Measurements from ENCODE around the gene IL17REL. TPM values are rescaled to one million over a fixed set of nuclear protein-coding genes. Genes with fewer than 3 reads are reported as not detected.

The IL17REL gene
- total RNA-seq, 1 donor from 2014 or later = not detected

DNA sequence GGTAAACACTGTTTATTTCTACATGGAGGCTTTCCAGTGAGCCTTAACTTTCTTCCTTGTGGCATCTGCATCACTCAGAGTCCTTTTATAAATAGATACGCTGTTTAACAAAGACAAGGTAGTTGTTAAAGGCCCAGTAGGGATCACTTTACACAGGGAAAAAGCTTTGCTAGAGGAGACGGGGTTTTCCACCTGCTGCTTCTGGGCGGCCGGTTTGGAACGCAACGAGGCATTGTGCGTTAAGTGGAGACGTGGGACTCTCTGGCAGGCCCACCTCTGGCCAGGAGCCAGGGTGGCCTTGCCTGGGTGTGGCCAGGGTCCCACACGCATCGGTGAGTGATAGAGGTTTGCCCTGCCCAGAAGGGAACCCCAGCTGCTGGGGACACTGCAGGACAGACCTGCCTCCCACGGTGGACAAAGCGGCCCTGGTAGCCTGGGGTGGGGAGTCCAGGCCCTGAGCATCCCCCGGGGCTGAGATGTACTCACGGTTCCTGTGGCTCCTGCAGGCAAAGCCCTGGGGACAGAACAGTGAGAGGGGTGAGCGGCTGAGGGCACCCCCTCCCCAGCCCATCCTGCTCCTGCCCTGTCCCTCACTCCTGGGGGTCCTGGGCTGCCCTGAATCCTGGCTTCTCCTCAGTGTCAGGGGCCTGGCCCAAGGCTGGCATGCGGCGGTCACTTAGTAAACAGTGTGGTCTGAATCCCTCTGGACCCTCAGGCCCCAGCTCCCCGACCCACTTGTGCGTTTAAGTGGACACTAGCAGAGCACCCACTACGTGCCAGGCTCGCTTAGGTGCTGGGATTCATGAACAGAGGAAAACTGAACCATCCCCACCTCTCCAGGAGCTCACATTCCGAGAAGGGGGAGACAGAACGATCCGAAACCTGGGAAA lies 4.2 kb downstream of the IL17REL start:
- DNase-seq (ENCODE audit: low read depth) = no peak

DNA sequence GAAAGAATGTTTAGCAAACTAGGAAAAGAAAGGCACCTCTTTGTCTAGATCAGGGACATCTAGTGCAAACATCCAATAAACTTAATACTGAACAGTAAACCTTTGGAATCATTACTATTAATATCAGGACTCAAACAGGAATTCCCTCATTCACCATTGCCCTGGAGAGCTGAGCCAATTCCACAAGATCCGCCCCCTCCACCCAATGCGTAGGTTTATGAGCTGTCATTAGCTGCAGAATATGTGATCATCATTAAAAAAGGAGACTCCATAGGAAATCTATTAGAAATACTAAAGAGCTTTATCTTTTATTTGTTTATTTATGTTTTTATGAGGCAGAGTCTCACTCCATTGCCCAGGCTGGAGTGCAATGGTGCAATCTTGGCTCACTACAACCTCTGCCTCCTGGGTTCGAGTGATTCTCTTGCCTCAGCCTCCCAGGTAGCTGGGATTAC lies 5.5 kb downstream of the IL17REL start:
- no peak overlapping the region for H3K4me3 ChIP-seq (ENCODE audit: low read depth, low read length)
- TF ChIP-seq, protein P1, sequence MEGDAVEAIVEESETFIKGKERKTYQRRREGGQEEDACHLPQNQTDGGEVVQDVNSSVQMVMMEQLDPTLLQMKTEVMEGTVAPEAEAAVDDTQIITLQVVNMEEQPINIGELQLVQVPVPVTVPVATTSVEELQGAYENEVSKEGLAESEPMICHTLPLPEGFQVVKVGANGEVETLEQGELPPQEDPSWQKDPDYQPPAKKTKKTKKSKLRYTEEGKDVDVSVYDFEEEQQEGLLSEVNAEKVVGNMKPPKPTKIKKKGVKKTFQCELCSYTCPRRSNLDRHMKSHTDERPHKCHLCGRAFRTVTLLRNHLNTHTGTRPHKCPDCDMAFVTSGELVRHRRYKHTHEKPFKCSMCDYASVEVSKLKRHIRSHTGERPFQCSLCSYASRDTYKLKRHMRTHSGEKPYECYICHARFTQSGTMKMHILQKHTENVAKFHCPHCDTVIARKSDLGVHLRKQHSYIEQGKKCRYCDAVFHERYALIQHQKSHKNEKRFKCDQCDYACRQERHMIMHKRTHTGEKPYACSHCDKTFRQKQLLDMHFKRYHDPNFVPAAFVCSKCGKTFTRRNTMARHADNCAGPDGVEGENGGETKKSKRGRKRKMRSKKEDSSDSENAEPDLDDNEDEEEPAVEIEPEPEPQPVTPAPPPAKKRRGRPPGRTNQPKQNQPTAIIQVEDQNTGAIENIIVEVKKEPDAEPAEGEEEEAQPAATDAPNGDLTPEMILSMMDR (conservative IDR thresholded peaks at IDR 0.05; ENCODE audit: low read depth, low read length) = no peak
- no peak for DNase-seq (ENCODE audit: low read depth)

More for the DNA sequence above, 4.2 kb downstream of the IL17REL start:
- TF ChIP-seq, protein P1 (conservative IDR thresholded peaks at IDR 0.05; ENCODE audit: low read depth, low read length) = no peak
- no peak overlapping the region for H3K4me3 ChIP-seq (ENCODE audit: low read depth, low read length)

DNA sequence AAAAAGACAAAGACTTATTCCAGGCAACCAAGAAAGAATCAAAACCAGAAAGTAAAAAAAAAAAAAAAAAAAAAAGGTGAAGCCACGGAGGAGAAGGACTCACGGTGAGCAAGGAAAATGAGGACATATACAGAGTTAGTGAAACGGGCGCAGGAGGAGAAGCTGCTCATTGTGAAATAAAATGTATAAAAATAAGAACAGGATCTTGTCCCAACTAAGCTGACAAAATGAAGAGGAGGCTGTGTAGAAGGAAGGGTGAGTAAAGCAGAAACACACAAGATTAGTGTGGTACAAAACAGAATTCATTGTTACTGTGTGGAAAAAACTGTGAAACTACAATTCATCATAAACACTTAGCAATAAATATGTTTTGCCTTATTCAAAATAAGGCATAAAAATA lies 7.6 kb downstream of the IL17REL start:
- TF ChIP-seq, protein P1 (conservative IDR thresholded peaks at IDR 0.05; ENCODE audit: low read depth, low read length) = no peak
- DNase-seq (ENCODE audit: low read depth) = no peak
- no peak overlapping the region for H3K4me3 ChIP-seq (ENCODE audit: low read depth, low read length)

GRCh38 chr22:50002791-50003190 lies 9.8 kb downstream of the IL17REL start:
- no peak for DNase-seq (ENCODE audit: low read depth)
- TF ChIP-seq, protein P1 (conservative IDR thresholded peaks at IDR 0.05; ENCODE audit: low read depth, low read length) = no peak
- H3K4me3 ChIP-seq (ENCODE audit: low read depth, low read length) = no peak overlapping the region

DNA sequence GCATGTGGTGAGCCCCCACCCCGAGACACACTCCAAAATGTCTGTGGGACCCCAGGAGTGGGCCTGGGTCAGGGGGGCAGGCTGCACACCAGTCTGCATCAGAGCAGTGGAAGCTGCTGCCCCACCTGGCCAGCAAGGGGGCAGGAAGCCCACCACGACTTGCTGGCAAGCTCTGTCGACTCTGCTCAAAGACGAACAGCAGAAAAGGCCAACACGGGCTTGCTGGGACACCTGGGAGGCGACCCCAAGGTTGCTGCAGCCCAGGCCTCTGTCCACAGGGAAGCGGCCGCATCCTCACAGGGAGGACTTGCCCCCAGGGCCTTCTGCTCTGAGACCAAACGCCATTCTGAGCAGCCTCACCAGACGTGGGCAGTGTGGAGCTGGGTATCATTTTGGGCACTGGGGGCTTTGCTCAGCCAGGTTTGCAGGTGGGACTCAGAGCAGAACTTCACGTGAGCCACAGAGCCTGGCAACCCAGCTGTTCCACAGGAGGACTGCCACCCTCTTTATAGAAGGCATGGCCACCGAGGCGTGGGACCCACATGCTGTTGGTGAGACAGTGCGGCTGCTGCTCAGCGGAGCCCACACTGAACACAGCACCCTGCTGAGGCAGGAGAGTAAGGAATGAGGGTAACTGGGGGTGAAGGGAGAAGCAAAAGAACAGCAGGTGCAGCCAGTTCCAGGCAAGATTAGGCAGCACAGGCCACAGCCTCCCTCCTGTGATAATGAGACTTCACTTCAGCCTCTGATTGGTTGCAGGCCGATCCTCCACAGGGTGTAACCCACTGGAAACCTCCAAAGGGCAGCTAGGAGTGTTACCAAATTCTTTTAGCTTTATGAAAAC lies 11.0 kb downstream of the IL17REL start:
- DNase-seq (ENCODE audit: low read depth) = no peak
- TF ChIP-seq, protein P1 (conservative IDR thresholded peaks at IDR 0.05; ENCODE audit: low read depth, low read length) = no peak
- H3K4me3 ChIP-seq (ENCODE audit: low read depth, low read length) = no peak overlapping the region

GRCh38 chr22:50000587-50001387 lies 11.8 kb downstream of the IL17REL start:
- TF ChIP-seq, protein P1 (conservative IDR thresholded peaks at IDR 0.05; ENCODE audit: low read depth, low read length) = no peak

More at GRCh38 chr22:50000587-50001387, 11.8 kb downstream of the IL17REL start:
- H3K4me3 ChIP-seq (ENCODE audit: low read depth, low read length) = no peak overlapping the region
- DNase-seq (ENCODE audit: low read depth) = no peak
